BLaER1 (cell line): ENCODE results near the gene FA2H.
A peak's percentile ranks its signal among the peaks of the same experiment; 100 is the strongest.
"Not testable (repeated sequence)": the region's sequence is repeated elsewhere in the genome, so short reads cannot be mapped to it uniquely, and the experiment has no call there.

Experiments used
- H3K27ac ChIP-seq: shearing (Covaris generic); formaldehyde crosslinking; 2 replicates; pipeline ENCODE4 v1.8.1; 2022
- H3K27me3 ChIP-seq: shearing (Covaris generic); formaldehyde crosslinking; 2 replicates; pipeline ENCODE4 v1.8.1; 2022
- H3K36me3 ChIP-seq: shearing (Covaris generic); formaldehyde crosslinking; 2 replicates; pipeline ENCODE4 v1.8.1; 2022
- H3K4me1 ChIP-seq: shearing (Covaris generic); formaldehyde crosslinking; 2 replicates; pipeline ENCODE4 v1.8.1; 2022
- H3K4me2 ChIP-seq: shearing (Covaris generic); formaldehyde crosslinking; 2 replicates; pipeline ENCODE4 v1.8.1; 2022
- H3K4me3 ChIP-seq: shearing (Covaris generic); formaldehyde crosslinking; 2 replicates; pipeline ENCODE4 v1.8.1; 2022
- H3K9ac ChIP-seq: shearing (Covaris generic); formaldehyde crosslinking; 2 replicates; pipeline ENCODE4 v1.8.1; 2022
- H3K9me3 ChIP-seq: shearing (Covaris generic); formaldehyde crosslinking; 2 replicates; pipeline ENCODE4 v1.8.1; 2022
- H4K20me1 ChIP-seq: shearing (Covaris generic); formaldehyde crosslinking; 2 replicates; pipeline ENCODE4 v1.8.1; 2022
- Cebpa-rat ChIP-seq: shearing (Covaris generic); IDR thresholded peaks from 2 replicates; pipeline ENCODE4 v1.8.1; 2022

The FA2H gene

GRCh38 chr16:74700116-74700437 is 74.5 kb downstream of the FA2H start:
- no peaks in the 10 kb centered on the region for H3K27me3 ChIP-seq
- TF ChIP-seq Cebpa-rat = no peak
- no peaks in the 10 kb centered on the region for H3K9me3 ChIP-seq
- H3K9ac ChIP-seq = peak overlapping the region; percentile 83
- peak overlapping the region; percentile 80 for H3K4me3 ChIP-seq
- no peaks in the 10 kb centered on the region for H4K20me1 ChIP-seq
- peaks cover 6% of the 10 kb centered on the region for H3K36me3 ChIP-seq
- H3K4me2 ChIP-seq = peak overlapping the region; percentile 98
- H3K27ac ChIP-seq = peak overlapping the region; percentile 78
- peaks cover 32% of the 10 kb centered on the region for H3K4me1 ChIP-seq

GRCh38 chr16:74699666-74700065 is 75.0 kb downstream of the FA2H start:
- peak overlapping the region; percentile 83 for H3K9ac ChIP-seq
- no peaks in the 10 kb centered on the region for H4K20me1 ChIP-seq
- peaks cover 32% of the 10 kb centered on the region for H3K4me1 ChIP-seq
- no peaks in the 10 kb centered on the region for H3K27me3 ChIP-seq
- peak overlapping the region; percentile 80 for H3K4me3 ChIP-seq
- peak overlapping the region; percentile 98 for H3K4me2 ChIP-seq
- peaks cover 10% of the 10 kb centered on the region for H3K36me3 ChIP-seq
- H3K27ac ChIP-seq = peak overlapping the region; percentile 78
- H3K9me3 ChIP-seq = no peaks in the 10 kb centered on the region
- TF ChIP-seq Cebpa-rat = no peak

- H3K9ac ChIP-seq = no peak overlapping the region
- peaks cover 17% of the 10 kb centered on the region for H3K36me3 ChIP-seq
- no peaks in the 10 kb centered on the region for H3K9me3 ChIP-seq
- H3K27ac ChIP-seq = no peak overlapping the region
- no peaks in the 10 kb centered on the region for H3K27me3 ChIP-seq
- peaks cover 32% of the 10 kb centered on the region for H3K4me1 ChIP-seq
- no peak for TF ChIP-seq Cebpa-rat
- H4K20me1 ChIP-seq = no peaks in the 10 kb centered on the region
- no peak overlapping the region for H3K4me3 ChIP-seq
- H3K4me2 ChIP-seq = peak overlapping the region; percentile 98
Measured at GRCh38 chr16:74698222-74698621, 76.4 kb downstream of the FA2H start.

- Histone ChIP-seq H3K9me3 (no peaks in the 10 kb centered on the region), H3K9ac (peak overlapping the region; percentile 54; the same call in 1 of the 2 replicates), H3K36me3 (peaks cover 33% of the 10 kb centered on the region), H3K27me3 (no peaks in the 10 kb centered on the region), H3K4me3 (peak overlapping the region; percentile 58), H3K27ac (no peak overlapping the region), H3K4me2 (peak overlapping the region; percentile 62), H3K4me1 (peaks cover 26% of the 10 kb centered on the region), H4K20me1 (no peaks in the 10 kb centered on the region)
- TF ChIP-seq Cebpa-rat = peak; percentile 66
Measured at GRCh38 chr16:74695450-74696422, 78.9 kb downstream of the FA2H start.

- H3K9ac ChIP-seq = no peak overlapping the region
- peaks cover 6% of the 10 kb centered on the region; the same call in 1 of the 2 replicates for H3K9me3 ChIP-seq
- no peaks in the 10 kb centered on the region for H3K27me3 ChIP-seq
- H3K27ac ChIP-seq = no peak overlapping the region
- H3K36me3 ChIP-seq = peaks cover 48% of the 10 kb centered on the region
- H3K4me1 ChIP-seq = 0 out of 2 replicates have a peak, but pooled peaks cover 4% of the 10 kb centered on the region
- no peak overlapping the region for H3K4me2 ChIP-seq
- no peaks in the 10 kb centered on the region for H4K20me1 ChIP-seq
- TF ChIP-seq Cebpa-rat = no peak
- H3K4me3 ChIP-seq = no peak overlapping the region
Measured at GRCh38 chr16:74691093-74691855, 83.3 kb downstream of the FA2H start.

GRCh38 chr16:74682556-74682955 is 92.1 kb downstream of the FA2H start:
- H3K27me3 ChIP-seq = no peaks in the 10 kb centered on the region
- no peak overlapping the region for H3K27ac ChIP-seq
- no peaks in the 10 kb centered on the region for H3K9me3 ChIP-seq
- H3K4me1 ChIP-seq = peaks cover 39% of the 10 kb centered on the region
- TF ChIP-seq Cebpa-rat = no peak
- H3K36me3 ChIP-seq = peaks cover 27% of the 10 kb centered on the region
- H3K4me2 ChIP-seq = no peak overlapping the region
- H3K9ac ChIP-seq = no peak overlapping the region
- H4K20me1 ChIP-seq = no peaks in the 10 kb centered on the region
- no peak overlapping the region for H3K4me3 ChIP-seq

GRCh38 chr16:74680681-74681080 is 93.9 kb downstream of the FA2H start:
- Histone ChIP-seq H3K4me2 (peak overlapping the region; percentile 62), H3K4me3 (no peak overlapping the region), H3K4me1 (peaks cover 39% of the 10 kb centered on the region), H4K20me1 (no peaks in the 10 kb centered on the region), H3K9ac (no peak overlapping the region), H3K36me3 (peaks cover 30% of the 10 kb centered on the region), H3K9me3 (no peaks in the 10 kb centered on the region), H3K27me3 (no peaks in the 10 kb centered on the region), H3K27ac (peak overlapping the region; percentile 22; the same call in 1 of the 2 replicates)
- TF ChIP-seq Cebpa-rat = no peak

GRCh38 chr16:74679983-74680382 is 94.6 kb downstream of the FA2H start:
- Histone ChIP-seq H3K4me1 (peaks cover 39% of the 10 kb centered on the region), H3K27me3 (no peaks in the 10 kb centered on the region), H3K36me3 (peaks cover 27% of the 10 kb centered on the region), H3K9ac (no peak overlapping the region), H3K9me3 (no peaks in the 10 kb centered on the region), H3K27ac (no peak overlapping the region), H3K4me3 (no peak overlapping the region), H3K4me2 (peak overlapping the region; percentile 62), H4K20me1 (no peaks in the 10 kb centered on the region)
- no peak for TF ChIP-seq Cebpa-rat

GRCh38 chr16:74677868-74678267 is 96.8 kb downstream of the FA2H start:
- no peak overlapping the region for H3K9ac ChIP-seq
- no peaks in the 10 kb centered on the region for H4K20me1 ChIP-seq
- H3K27me3 ChIP-seq = no peaks in the 10 kb centered on the region
- no peaks in the 10 kb centered on the region for H3K9me3 ChIP-seq
- no peak overlapping the region for H3K4me3 ChIP-seq
- no peak for TF ChIP-seq Cebpa-rat
- H3K4me1 ChIP-seq = peaks cover 25% of the 10 kb centered on the region
- H3K4me2 ChIP-seq = no peak overlapping the region
- H3K27ac ChIP-seq = no peak overlapping the region
- peaks cover 44% of the 10 kb centered on the region for H3K36me3 ChIP-seq

- 0 out of 2 replicates have a peak, but pooled peaks cover 3% of the 10 kb centered on the region for H3K9me3 ChIP-seq
- H3K9ac ChIP-seq = no peak overlapping the region
- H4K20me1 ChIP-seq = no peaks in the 10 kb centered on the region
- peaks cover 48% of the 10 kb centered on the region for H3K36me3 ChIP-seq
- no peak overlapping the region for H3K4me2 ChIP-seq
- H3K4me1 ChIP-seq = no peaks in the 10 kb centered on the region
- no peak overlapping the region for H3K27ac ChIP-seq
- H3K4me3 ChIP-seq = no peak overlapping the region
- no peak for TF ChIP-seq Cebpa-rat
- H3K27me3 ChIP-seq = no peaks in the 10 kb centered on the region
Measured at GRCh38 chr16:74673876-74674275, 100.7 kb downstream of the FA2H start.

- H4K20me1 ChIP-seq = peaks cover 27% of the 10 kb centered on the region
- H3K9me3 ChIP-seq = peaks cover 14% of the 10 kb centered on the region; the same call in 1 of the 2 replicates
- H3K4me1 ChIP-seq = peaks cover 29% of the 10 kb centered on the region
- not testable (repeated sequence) for H3K27ac ChIP-seq, H3K4me3 ChIP-seq, H3K9ac ChIP-seq, H3K27me3 ChIP-seq, H3K4me2 ChIP-seq
- H3K36me3 ChIP-seq = peaks cover 38% of the 10 kb centered on the region
Measured at GRCh38 chr16:74668877-74669276, 105.7 kb downstream of the FA2H start.
